ENCODE data around the gene PDCD1LG2.

GRCh38 chr9:5466766-5467165 is 43.6 kb upstream of the PDCD1LG2 start:
- TF ChIP-seq NFIC (IDR thresholded peaks at IDR 0.05; ENCODE audit: borderline replicate concordance): no peak
- no peak for TF ChIP-seq RAD21 (IDR thresholded peaks at IDR 0.05; ENCODE audit: low read length)
- no peak for TF ChIP-seq POLR2AphosphoS5 (IDR thresholded peaks at IDR 0.05; ENCODE audit: low read depth, low read length)
- TF ChIP-seq FOXM1 (IDR thresholded peaks at IDR 0.05; ENCODE audit: low read depth): no peak
- TF ChIP-seq REST (IDR thresholded peaks at IDR 0.05; ENCODE audit: low read depth, low read length): no peak
- no peak for TF ChIP-seq CTCF (IDR thresholded peaks at IDR 0.05)

All from SK-N-SH (cell line).